Activated CD8-positive, alpha-beta memory T cell treated with anti-CD3 and anti-CD28 coated beads, Interleukin-2, amount 50 U/mL, for 48 hours (primary cell): ENCODE results near the gene TMCO1.
A peak's percentile ranks its signal among the peaks of the same experiment; 100 is the strongest.
"Not testable (repeated sequence)": the region's sequence is repeated elsewhere in the genome, so short reads cannot be mapped to it uniquely, and the experiment has no call there.

Experiments used
- DNase-seq: peaks from one replicate; pipeline ENCODE4 v3.0.0-alpha.2; 2020

Gene TMCO1

DNA sequence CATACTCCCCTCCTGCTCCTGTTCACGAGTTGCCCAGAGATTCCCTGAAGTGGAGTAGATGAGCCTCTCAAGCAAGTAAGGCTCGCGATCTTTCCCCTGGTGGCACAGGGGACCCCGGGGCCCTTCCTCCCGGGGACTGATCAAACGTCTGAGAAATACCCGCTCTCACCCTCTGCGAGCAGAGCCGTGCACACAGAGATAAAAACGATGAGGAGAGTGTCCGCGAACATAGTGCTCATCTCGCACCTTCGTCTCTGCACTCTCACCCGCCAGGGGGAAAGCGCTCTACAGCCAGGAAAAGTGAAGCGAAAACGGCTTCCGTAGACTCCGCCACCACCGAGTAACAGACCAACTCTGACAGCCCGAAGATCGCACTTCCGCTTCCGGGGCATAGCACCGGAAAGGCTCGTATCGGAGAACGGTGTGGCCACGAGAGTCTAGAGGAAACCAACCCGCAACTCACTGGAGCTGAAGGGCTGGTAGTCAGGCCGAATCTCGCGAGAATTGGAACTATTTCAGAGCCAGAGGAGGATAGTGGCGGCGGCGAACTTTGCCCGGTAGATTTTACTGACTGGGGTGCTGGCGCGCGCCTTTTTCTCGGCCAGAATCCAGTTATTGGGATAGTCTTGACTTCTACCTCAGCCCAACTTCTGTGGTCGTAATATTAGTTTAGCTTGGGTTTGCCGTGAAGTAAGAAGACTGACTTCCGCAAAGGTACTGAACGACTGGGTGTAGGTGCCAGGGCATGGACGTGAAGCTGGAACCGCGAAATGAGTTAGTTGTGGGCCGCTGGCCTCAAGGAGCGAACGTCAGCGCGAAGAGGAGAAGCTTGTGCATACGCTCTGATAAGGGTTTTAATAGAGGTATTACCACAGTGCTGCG is at the start of gene TMCO1:
TMCO1 (minus strand) TSS at position 356 of the 882 bp plus-strand sequence; CDS start at position 239, 117 bp downstream.
- peak; percentile 92 for DNase-seq

DNA sequence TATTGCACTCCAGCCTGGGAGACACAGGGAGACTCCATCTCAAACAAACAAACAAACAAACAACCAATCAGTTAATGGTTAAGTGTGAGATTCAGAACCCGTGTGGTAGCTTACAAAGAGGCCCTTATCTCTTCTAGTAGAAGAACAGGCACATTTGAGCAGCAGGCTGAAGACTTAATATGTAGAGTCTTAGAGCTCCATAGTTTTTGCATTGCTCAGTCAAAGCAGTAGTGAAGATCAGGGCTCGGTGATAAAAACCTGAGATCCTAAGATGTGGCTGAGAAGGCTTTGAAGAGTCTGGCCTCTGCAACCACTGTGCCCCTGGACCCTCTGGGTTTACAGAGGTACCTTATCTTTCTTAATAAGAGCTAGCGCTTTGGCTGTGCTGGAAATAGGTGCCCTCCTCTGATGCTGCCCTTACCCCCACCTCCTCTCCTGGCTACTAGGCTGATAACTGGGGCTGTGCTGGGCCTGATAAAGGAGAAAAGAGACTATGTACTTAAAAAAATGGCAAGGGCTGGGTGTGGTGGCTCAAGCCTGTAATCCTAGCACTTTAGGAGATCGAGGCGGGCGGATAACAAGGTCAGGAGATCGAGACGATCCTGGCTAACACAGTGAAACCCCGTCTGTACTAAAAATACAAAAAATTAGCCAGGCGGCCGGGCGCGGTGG is 48.3 kb upstream of the TMCO1 start:
- DNase-seq: no peak

GRCh38 chr1:165816157-165816556 is 47.5 kb upstream of the TMCO1 start:
- no peak for DNase-seq

DNA sequence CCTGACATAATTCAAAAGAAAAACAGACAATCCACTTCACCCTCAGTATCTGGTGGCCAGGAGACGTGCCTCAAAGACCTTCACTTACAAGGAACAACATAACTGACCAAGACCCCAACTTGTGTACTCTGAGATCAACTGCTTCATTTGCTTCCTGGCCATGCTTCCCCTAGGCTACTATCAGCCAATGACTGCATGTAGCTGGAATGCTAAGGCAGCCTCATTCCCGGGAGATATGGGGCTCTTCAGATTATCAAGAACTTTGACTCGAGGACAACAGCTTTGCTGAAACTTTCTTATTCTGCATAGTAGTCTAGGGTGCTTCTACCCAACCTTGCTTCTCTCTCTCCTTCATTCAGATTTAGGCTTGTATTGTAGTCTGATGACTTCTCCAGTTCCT is 47.1 kb upstream of the TMCO1 start:
- DNase-seq: no peak

DNA sequence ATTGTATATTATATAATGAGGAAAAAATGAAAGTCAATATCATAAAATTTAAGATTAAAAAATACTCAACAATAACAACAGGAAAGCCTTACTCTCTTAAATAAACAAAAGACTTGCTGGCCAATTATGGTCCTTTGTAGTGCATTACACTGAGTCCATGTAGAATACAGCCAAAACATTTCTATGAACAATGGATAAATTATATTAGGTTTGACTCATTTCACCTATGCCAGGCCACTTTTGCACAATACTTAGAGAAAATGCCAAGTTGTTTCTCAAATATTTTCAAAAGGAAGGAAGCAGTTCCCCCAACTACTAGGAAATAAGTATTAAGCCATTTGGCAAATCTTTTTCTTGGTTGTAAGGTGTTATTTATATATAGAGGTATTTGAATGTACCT is 38.9 kb upstream of the TMCO1 start:
- DNase-seq: no peak

- DNase-seq: not testable (repeated sequence)
Observed at GRCh38 chr1:165804513-165804912, 35.8 kb upstream of the TMCO1 start.

GRCh38 chr1:165799387-165799786 is 30.7 kb upstream of the TMCO1 start:
- no peak for DNase-seq

GRCh38 chr1:165795894-165796293 is 27.2 kb upstream of the TMCO1 start:
- no peak for DNase-seq

GRCh38 chr1:165793951-165794350 is 25.3 kb upstream of the TMCO1 start:
- DNase-seq: no peak

GRCh38 chr1:165787741-165788140 is 19.1 kb upstream of the TMCO1 start:
- no peak for DNase-seq

DNA sequence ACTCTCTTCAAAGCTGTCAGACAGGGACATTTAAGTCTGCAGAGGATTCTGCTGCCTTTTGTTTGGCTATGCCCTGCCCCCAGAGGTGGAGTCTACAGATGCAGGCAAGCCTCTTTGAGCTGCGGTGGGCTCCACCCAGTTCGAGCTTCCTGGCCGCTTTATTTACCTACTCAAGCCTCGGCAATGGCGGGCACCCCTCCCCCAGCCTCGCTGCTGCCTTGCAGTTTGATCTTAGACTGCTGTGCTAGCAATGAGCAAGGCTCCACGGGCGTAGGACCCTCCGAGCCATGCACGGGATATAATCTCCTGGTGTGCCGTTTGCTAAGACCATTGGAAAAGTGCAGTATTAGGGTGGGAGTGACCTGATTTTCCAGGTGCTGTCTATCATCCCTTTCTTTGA is 14.9 kb upstream of the TMCO1 start:
- DNase-seq: not testable (repeated sequence)

DNA sequence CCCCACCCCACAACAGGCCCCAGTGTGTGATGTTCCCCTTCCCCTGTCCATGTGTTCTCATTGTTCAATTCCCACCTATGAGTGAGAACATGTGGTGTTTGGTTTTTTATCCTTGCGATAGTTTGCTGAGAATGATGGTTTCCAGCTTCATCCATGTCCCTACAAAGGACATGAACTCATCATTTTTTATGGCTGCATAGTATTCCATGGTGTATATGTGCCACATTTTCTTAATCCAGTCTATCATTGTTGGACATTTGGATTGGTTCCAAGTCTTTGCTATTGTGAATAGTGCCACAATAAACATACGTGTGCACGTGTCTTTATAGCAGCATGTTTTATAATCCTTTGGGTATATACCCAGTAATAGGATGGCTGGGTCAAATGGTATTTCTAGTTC is 9.5 kb upstream of the TMCO1 start:
- DNase-seq: not testable (repeated sequence)

GRCh38 chr1:165773324-165773965 is 4.8 kb upstream of the TMCO1 start:
- no peak for DNase-seq

DNA sequence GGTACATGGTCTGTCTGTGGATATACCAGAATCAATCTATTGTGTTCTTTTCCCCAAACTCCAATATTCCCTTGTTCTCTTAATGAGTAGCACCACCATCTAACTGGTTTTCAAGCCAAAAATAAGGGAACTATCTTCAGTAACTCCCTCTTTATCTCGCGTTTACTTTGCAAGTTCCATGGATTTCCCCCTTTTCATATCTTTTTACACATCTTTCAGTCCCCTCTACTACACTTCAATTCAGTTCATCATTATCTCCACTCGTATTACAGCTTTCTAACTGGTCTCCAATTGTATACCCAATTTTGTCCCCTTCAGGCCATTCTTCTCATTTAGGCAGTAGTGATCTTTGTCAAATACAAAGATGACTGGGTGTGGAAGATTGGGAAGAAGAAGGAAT is 4.1 kb upstream of the TMCO1 start:
- DNase-seq: no peak

- no peak for DNase-seq
Observed at GRCh38 chr1:165764277-165764676, 4.4 kb downstream of the TMCO1 start.

DNA sequence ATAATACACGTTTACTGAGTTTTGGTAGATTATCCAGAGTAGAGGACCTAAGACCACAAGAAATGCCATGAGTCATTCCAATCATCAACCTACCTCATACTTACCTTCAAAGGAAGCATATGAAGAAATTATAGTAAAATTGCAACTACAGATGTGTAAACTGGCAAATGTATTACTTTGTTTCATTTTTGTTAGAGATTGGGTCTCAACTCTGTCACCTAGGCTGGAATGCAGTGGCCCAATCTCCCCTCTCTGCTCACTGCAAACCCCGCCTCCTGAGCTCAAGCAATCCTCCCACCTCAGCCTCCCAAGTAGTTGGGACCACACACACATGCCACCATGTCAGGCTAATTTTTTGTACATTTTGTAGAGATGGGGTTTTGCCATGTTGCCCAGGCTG is 5.2 kb downstream of the TMCO1 start:
- no peak for DNase-seq

DNA sequence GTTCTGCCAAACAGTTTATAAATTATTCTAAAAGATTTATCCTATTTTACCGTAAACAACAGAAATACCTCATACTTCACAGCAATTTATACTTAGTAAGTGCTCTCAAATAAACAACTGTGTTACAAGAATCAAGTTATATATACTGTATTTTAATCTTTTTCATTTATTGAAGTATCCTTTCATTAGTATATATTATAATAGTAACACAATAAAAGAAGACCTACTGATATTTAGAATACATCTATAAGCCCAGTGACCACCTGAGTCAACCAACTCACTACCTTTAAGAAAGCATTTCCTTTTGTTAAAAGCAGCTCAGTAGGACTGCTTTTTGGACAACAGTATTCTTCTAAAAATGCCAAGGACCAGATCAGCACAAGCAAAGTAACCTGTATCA is 5.9 kb downstream of the TMCO1 start:
- no peak for DNase-seq

DNA sequence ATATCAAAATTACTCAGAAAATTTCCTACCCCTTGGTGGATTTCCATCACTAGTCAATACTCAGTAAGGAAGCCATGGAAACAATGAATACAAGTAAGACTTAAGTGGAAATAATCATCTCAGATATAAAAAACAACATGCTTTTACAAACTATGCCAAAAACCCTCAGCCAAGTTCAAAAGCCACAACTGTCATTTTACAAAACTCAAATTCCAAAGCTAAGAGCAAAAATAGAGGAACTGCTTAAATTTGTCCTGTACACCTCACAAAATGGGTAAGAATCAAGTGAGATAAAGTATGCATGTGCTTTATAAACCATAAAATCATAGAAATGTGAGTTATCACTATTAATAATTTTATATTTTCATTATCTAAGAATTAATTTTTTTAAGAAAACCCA is 9.6 kb downstream of the TMCO1 start:
- no peak for DNase-seq

GRCh38 chr1:165755393-165756010 is 13.2 kb downstream of the TMCO1 start:
- DNase-seq: no peak

DNA sequence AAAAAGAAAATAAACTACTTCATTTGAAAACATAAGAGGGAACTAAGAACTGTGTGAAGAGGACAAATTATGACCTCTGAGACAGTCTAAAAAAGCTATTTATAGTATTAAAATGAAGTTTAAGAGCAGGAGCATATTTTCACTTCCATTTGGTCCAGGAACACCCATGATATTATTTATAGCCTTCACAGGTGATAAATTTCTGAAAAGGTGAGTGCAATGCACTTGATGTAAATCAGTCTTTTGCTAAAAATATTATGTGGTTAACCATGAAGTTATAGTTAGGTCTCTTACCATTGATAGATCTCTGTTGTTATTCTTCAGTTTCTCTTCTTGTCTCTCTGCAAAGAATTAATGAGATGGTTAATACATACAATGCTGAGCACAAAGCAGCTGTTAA is 14.7 kb downstream of the TMCO1 start:
- DNase-seq: no peak

DNA sequence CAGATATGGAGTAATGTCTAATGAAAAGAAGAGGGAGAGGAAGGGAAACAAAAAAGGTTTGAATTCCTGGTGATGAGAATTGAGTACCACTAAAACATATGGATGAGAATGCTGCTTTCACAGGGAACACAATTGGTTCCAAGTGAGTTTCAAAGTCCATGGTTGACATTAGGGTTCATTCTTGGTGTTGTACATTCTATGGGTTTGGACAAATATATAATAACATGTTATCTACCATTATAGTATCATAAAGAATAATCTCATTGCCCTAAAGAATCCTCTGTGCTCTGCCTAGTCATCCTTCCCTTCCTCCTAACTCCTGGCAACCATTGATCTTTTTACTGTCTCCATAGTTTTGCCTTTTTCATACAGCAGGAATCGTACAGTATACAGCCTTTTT is 20.1 kb downstream of the TMCO1 start:
- DNase-seq: no peak

- no peak for DNase-seq
Observed at GRCh38 chr1:165747632-165748447, 20.8 kb downstream of the TMCO1 start.
